Lung (tissue), 12 donors: ENCODE data around the gene VEGFC. TPM values are rescaled to one million over a fixed set of nuclear protein-coding genes. Genes with fewer than 3 reads are reported as not detected.

Experiments used
- ATAC-seq: fragments of 200-7000 bp; cut with Tn5 transposase; one replicate; pipeline ENCODE4 v1.9.1; 2020; ENCODE audit warnings: moderate number of reproducible peaks; ENCODE audit not compliant: insufficient read depth, low FRiP score
- DNase-seq, 3 donors: peaks; one replicate each; pipeline ENCODE4 v3.0.0-alpha.2; 2013 to 2017
- H3K27ac ChIP-seq, 2 donors: one replicate each; pipeline ENCODE4 v1.5.1; 2013; ENCODE audit warnings: mild to moderate bottlenecking in 2 of 2, moderate library complexity in 2 of 2, control low read depth in 1 of 2, inconsistent platforms in 1 of 2, low read depth in 1 of 2, low read length in 1 of 2
- H3K27me3 ChIP-seq, 3 donors: one replicate each; pipeline ENCODE4 v1.5.1; 2013; ENCODE audit warnings: low read length in 2 of 3; ENCODE audit not compliant: control insufficient read depth in 3 of 3, insufficient read depth in 3 of 3
- H3K36me3 ChIP-seq, 4 donors: one replicate each; pipeline ENCODE4 v1.5.1; 2013; ENCODE audit warnings: low read length in 4 of 4, mild to moderate bottlenecking in 1 of 4, moderate library complexity in 1 of 4; ENCODE audit not compliant: control insufficient read depth in 4 of 4, insufficient read depth in 4 of 4
- H3K4me1 ChIP-seq, 5 donors: one replicate each; pipeline ENCODE4 v1.5.1; 2013; ENCODE audit warnings: low read length in 5 of 5, mild to moderate bottlenecking in 2 of 5, moderate library complexity in 1 of 5; ENCODE audit not compliant: control insufficient read depth in 5 of 5, insufficient read depth in 5 of 5
- H3K4me3 ChIP-seq: one replicate; pipeline ENCODE4 v1.5.1; 2013; ENCODE audit warnings: mild to moderate bottlenecking, control low read depth, moderate library complexity
- H3K9ac ChIP-seq, 2 donors: one replicate each; pipeline ENCODE4 v1.5.1; 2013; ENCODE audit warnings: low read length in 2 of 2, control low read depth in 1 of 2; ENCODE audit not compliant: insufficient read depth in 1 of 2
- H3K9me3 ChIP-seq, 4 donors: one replicate each; pipeline ENCODE4 v1.5.1; 2013; ENCODE audit warnings: low read length in 3 of 4, mild to moderate bottlenecking in 1 of 4, moderate library complexity in 1 of 4; ENCODE audit not compliant: control insufficient read depth in 4 of 4, insufficient read depth in 3 of 4
- CTCF ChIP-seq: IDR thresholded peaks from 2 replicates; pipeline ENCODE4 v1.5.1; 2012; ENCODE audit warnings: mild to moderate bottlenecking; ENCODE audit errors: control extremely low read depth, extremely low read depth
- WGBS, 2 donors: extraction: QIAGEN DNeasy Blood & Tissue Kit; methylation state at CpG; one replicate each; pipeline ENCODE4 v1.1.7; 2013; 5-methylcytosine and 5-hydroxymethylcytosine counted together
- polyA plus RNA-seq, 2 donors: library from polyadenylated mRNA; stranded (reverse); fragments of 200-250 nt; gene quantifications; one replicate each; pipeline ENCODE4 v1.2.1, GENCODE V29; 2013
- total RNA-seq, 2 donors: library from RNA; depleted of rRNA in 1 of 2; stranded (reverse); fragments of >200 nt in 1 of 2; gene quantifications; one replicate each; pipeline ENCODE4 v1.2.1, GENCODE V29; 2014 to 2021
- donor health status: control.
- donor health status: control.
- donor health status: Bipolar disorder and iron deficiency.
- donor health status: healthy.
- donor health status: DM: yes; HTN: yes; CAD: no.

Gene VEGFC
- total and polyA plus RNA-seq, 4 donors: 4.4 to 22.5 (median 11.1) TPM

GRCh38 chr4:176825586-176825985 lies 32.9 kb upstream of the VEGFC start:
- no peak overlapping the region for H3K9ac ChIP-seq
- H3K9me3 ChIP-seq: no peaks in the 10 kb centered on the region
- no peak overlapping the region for H3K4me3 ChIP-seq
- no peak for DNase-seq
- no peaks in the 10 kb centered on the region for H3K27me3 ChIP-seq
- no peaks in the 10 kb centered on the region for H3K36me3 ChIP-seq
- no peak overlapping the region for H3K27ac ChIP-seq
- no peak for TF ChIP-seq CTCF
- no peaks in the 10 kb centered on the region for H3K4me1 ChIP-seq
- ATAC-seq: no peak

GRCh38 chr4:176824645-176825366 lies 32.1 kb upstream of the VEGFC start:
- Histone ChIP-seq H3K4me1 (no peaks in the 10 kb centered on the region), H3K27me3 (no peaks in the 10 kb centered on the region), H3K36me3 (no peaks in the 10 kb centered on the region), H3K9me3 (no peaks in the 10 kb centered on the region), H3K9ac (no peak overlapping the region), H3K4me3 (no peak overlapping the region), H3K27ac (no peak overlapping the region)
- peak; percentile 41 for ATAC-seq
- no peak for DNase-seq
- TF ChIP-seq CTCF: no peak
- WGBS, 2 donors: 61 to 62% methylated on average over 2 of the region's 2 CpGs

- H3K27ac ChIP-seq: no peak overlapping the region
- H3K4me1 ChIP-seq: no peaks in the 10 kb centered on the region
- H3K4me3 ChIP-seq: no peak overlapping the region
- H3K9me3 ChIP-seq: no peaks in the 10 kb centered on the region
- no peak for ATAC-seq
- 63 to 83% methylated on average over 1 of the region's 1 CpG for WGBS, 2 donors
- no peaks in the 10 kb centered on the region for H3K36me3 ChIP-seq
- DNase-seq: no peak
- no peak overlapping the region for H3K9ac ChIP-seq
- TF ChIP-seq CTCF: no peak
- no peaks in the 10 kb centered on the region for H3K27me3 ChIP-seq
These were observed 25.8 kb upstream of the VEGFC start for GRCh38 chr4:176818531-176818930.

GRCh38 chr4:176817204-176817603 lies 24.5 kb upstream of the VEGFC start:
- no peak for TF ChIP-seq CTCF
- WGBS, 2 donors: 86 to 89% methylated on average over 2 of the region's 2 CpGs
- Histone ChIP-seq H3K36me3 (no peaks in the 10 kb centered on the region), H3K27me3 (no peaks in the 10 kb centered on the region), H3K9ac (no peak overlapping the region), H3K9me3 (no peaks in the 10 kb centered on the region), H3K4me1 (no peaks in the 10 kb centered on the region), H3K4me3 (no peak overlapping the region), H3K27ac (no peak overlapping the region)
- DNase-seq (no peak), ATAC-seq (no peak)
